ENCODE data around the gene ANKFY1. TPM values are rescaled to one million over a fixed set of nuclear protein-coding genes. Genes with fewer than 3 reads are reported as not detected.
A peak's percentile ranks its signal among the peaks of the same experiment; 100 is the strongest.

Gene ANKFY1, protein sequence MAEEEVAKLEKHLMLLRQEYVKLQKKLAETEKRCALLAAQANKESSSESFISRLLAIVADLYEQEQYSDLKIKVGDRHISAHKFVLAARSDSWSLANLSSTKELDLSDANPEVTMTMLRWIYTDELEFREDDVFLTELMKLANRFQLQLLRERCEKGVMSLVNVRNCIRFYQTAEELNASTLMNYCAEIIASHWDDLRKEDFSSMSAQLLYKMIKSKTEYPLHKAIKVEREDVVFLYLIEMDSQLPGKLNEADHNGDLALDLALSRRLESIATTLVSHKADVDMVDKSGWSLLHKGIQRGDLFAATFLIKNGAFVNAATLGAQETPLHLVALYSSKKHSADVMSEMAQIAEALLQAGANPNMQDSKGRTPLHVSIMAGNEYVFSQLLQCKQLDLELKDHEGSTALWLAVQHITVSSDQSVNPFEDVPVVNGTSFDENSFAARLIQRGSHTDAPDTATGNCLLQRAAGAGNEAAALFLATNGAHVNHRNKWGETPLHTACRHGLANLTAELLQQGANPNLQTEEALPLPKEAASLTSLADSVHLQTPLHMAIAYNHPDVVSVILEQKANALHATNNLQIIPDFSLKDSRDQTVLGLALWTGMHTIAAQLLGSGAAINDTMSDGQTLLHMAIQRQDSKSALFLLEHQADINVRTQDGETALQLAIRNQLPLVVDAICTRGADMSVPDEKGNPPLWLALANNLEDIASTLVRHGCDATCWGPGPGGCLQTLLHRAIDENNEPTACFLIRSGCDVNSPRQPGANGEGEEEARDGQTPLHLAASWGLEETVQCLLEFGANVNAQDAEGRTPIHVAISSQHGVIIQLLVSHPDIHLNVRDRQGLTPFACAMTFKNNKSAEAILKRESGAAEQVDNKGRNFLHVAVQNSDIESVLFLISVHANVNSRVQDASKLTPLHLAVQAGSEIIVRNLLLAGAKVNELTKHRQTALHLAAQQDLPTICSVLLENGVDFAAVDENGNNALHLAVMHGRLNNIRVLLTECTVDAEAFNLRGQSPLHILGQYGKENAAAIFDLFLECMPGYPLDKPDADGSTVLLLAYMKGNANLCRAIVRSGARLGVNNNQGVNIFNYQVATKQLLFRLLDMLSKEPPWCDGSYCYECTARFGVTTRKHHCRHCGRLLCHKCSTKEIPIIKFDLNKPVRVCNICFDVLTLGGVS
- total RNA-seq (2021; ENCODE audit: unreplicated experiment) (38.9 TPM), Bru-seq, nascent RNA (percentile 67 among the genes with signal in this experiment), BruChase-seq, experiment 1, labeled RNA remaining after a 6-hour chase (percentile 75 among the genes with signal in this experiment), BruChase-seq, experiment 2, labeled RNA remaining after a 2-hour chase (percentile 72 among the genes with signal in this experiment)
- 15.0 and 16.4 TPM in 2 replicates for polyA plus RNA-seq (2012)
- long read RNA-seq, full-length matches to known transcripts, result 1 of 22 reads
- long read RNA-seq, partial matches to known transcripts, result 4 of 22 reads
- long read RNA-seq, other reads (novel, unspliced or antisense), result 17 of 22 reads

DNA sequence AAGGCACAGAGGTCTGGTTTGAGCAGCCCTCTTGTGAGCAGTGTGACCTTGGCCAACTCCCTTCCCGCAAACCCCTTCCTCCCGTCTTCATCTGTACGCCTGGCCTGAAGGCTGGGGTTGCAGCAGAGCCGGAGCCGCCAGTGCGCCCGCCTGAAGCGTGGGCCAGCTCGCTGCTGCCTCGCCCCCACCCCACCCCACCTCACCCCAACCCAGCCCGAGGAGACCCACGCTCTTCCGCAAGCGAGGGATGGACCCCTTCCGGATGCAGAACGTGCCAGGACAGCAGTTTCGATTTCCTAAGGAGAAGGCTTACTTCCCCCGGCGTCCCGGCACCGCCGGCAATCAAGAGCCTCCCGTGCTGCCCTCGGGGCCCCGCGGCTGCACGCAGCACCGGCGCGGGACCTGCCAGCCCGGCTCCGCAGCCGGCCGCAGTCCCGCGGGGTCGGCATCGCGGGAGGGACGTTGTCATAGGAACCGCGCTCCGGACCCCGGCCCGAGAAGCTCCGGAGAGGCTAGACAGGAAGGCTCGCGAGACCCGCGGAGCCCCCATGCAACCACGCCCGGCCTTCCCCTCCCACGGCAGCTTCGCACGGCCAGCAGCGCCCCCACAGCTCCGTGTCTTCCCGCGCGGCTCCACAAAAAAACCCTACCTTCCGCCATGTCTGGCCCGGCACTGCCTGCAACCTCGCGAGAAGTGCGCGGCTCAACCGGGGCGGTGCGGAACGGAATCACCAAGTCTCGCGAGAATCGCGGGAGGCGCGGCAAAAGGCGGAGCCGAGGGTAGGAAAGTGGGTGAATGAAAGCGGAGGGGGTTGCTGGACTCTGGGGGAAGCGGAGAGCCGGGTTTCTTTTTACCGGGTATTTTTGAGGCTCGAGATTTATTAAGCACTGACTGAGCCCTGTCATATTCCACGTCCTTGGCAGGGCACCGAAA, at the start of gene ANKFY1:
ANKFY1 (minus strand) TSS at position 698 of the 934 bp plus-strand sequence; CDS start at position 660, 38 bp downstream.
- peaks cover 5 to 21% of the 10 kb centered on the region in 2 experiments; a peak in 3 of 4 replicates for H3K4me1 ChIP-seq (ENCODE audit: control insufficient read depth in 1 of 2, insufficient read depth in 2 of 2, low read length in 2 of 2)
- H3K9ac ChIP-seq (ENCODE audit: low read length), result peak within 1 kb of the TSS; percentile 92
- peaks cover 6 to 10% of the 10 kb centered on the region in 2 experiments; a peak in 1 of 4 replicates for H3K9me3 ChIP-seq (ENCODE audit: control insufficient read depth in 1 of 2, insufficient read depth in 1 of 2, low read depth in 1 of 2, low read length in 2 of 2)
- H4K20me1 ChIP-seq (ENCODE audit: insufficient read depth), result peaks cover 3% of the 10 kb centered on the region; the same call in 1 of the 2 replicates
- peak within 1 kb of the TSS; percentile 83 for H3K27ac ChIP-seq (ENCODE audit: low read depth, low read length)
- peaks cover under 1 to 19% of the 10 kb centered on the region in 2 experiments; a peak in 2 of 4 replicates for H3K36me3 ChIP-seq (ENCODE audit: control insufficient read depth in 1 of 2, insufficient read depth in 2 of 2, low read length in 2 of 2)
- H3K4me2 ChIP-seq (ENCODE audit: low read length), result peak within 1 kb of the TSS; percentile 88
- H3K27me3 ChIP-seq (ENCODE audit: insufficient read depth, low read length), result no peaks in the 10 kb centered on the region
- RAD21 ChIA-PET (ENCODE audit: low non-redundant PET in 1 of 2, low total read pairs in 2 of 2, uncharacterized antibody in 2 of 2, unreplicated experiment in 2 of 2), result no interaction called here
- no peaks in the 10 kb centered on the region for H3K9me2 ChIP-seq (ENCODE audit: insufficient read depth)
- no TSS peak for BruUV-seq (replicated peaks)
- POLR2A ChIA-PET, result no interaction called here
- H3K79me2 ChIP-seq (ENCODE audit: insufficient read depth, low read length), result peaks cover 53% of the 10 kb centered on the region
- H2AFZ ChIP-seq (ENCODE audit: low read depth, low read length, poor library complexity, severe bottlenecking), result peak within 1 kb of the TSS; percentile 81
- H3K4me3 ChIP-seq (replicated peaks in 1 of 2; ENCODE audit: low read depth in 1 of 2, low read length in 2 of 2), result peak within 1 kb of the TSS; percentile 90 to 96
- CTCF ChIA-PET, result interaction anchor here (0.9 to 1.5 kb wide), 2 partner anchors 12 to 14 kb away, joined by 3 to 4 read pairs; no protein-coding TSS in a partner anchor
- ATAC-seq, result peak; percentile 98
- DNase-seq (ENCODE audit: low read depth, low spot score), result peak; percentile 82
- intact Hi-C loops (cut with micrococcal nuclease), result no loop called here
- TF ChIP-seq, protein P1, sequence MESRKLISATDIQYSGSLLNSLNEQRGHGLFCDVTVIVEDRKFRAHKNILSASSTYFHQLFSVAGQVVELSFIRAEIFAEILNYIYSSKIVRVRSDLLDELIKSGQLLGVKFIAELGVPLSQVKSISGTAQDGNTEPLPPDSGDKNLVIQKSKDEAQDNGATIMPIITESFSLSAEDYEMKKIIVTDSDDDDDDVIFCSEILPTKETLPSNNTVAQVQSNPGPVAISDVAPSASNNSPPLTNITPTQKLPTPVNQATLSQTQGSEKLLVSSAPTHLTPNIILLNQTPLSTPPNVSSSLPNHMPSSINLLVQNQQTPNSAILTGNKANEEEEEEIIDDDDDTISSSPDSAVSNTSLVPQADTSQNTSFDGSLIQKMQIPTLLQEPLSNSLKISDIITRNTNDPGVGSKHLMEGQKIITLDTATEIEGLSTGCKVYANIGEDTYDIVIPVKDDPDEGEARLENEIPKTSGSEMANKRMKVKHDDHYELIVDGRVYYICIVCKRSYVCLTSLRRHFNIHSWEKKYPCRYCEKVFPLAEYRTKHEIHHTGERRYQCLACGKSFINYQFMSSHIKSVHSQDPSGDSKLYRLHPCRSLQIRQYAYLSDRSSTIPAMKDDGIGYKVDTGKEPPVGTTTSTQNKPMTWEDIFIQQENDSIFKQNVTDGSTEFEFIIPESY (IDR thresholded peaks at IDR 0.05; ENCODE audit: extremely low read depth, insufficient replicate concordance, low read length), result peak; percentile 100
- TF ChIP-seq SP1 (IDR thresholded peaks at IDR 0.05; ENCODE audit: low read depth), result peak; percentile 43; the same call in 1 of the 2 replicates
- TF ChIP-seq FOSL1 (IDR thresholded peaks at IDR 0.05; ENCODE audit: low read depth), result no peak
- TF ChIP-seq ZFX (IDR thresholded peaks at IDR 0.05), result no peak
- TF ChIP-seq, protein P2, sequence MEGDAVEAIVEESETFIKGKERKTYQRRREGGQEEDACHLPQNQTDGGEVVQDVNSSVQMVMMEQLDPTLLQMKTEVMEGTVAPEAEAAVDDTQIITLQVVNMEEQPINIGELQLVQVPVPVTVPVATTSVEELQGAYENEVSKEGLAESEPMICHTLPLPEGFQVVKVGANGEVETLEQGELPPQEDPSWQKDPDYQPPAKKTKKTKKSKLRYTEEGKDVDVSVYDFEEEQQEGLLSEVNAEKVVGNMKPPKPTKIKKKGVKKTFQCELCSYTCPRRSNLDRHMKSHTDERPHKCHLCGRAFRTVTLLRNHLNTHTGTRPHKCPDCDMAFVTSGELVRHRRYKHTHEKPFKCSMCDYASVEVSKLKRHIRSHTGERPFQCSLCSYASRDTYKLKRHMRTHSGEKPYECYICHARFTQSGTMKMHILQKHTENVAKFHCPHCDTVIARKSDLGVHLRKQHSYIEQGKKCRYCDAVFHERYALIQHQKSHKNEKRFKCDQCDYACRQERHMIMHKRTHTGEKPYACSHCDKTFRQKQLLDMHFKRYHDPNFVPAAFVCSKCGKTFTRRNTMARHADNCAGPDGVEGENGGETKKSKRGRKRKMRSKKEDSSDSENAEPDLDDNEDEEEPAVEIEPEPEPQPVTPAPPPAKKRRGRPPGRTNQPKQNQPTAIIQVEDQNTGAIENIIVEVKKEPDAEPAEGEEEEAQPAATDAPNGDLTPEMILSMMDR (IDR thresholded peaks at IDR 0.05 in 2 of 3, conservative IDR thresholded peaks at IDR 0.05 in 1 of 3; ENCODE audit: borderline replicate concordance in 1 of 3, insufficient read depth in 1 of 3, low read depth in 2 of 3, low read length in 2 of 3), result no peak
- no peak for TF ChIP-seq SRF (IDR thresholded peaks at IDR 0.05; ENCODE audit: low read depth)
- TF ChIP-seq POLR2A (IDR thresholded peaks at IDR 0.05; ENCODE audit: borderline replicate concordance, extremely low read depth, insufficient read depth, insufficient read length), result peak; percentile 64
- TF ChIP-seq ATF3 (IDR thresholded peaks at IDR 0.05), result no peak
- 0 out of 2 replicates have a peak, but pooled peaks have one; percentile 4 for TF ChIP-seq RAD21 (IDR thresholded peaks at IDR 0.05; ENCODE audit: low read depth)
- TF ChIP-seq, protein P3, sequence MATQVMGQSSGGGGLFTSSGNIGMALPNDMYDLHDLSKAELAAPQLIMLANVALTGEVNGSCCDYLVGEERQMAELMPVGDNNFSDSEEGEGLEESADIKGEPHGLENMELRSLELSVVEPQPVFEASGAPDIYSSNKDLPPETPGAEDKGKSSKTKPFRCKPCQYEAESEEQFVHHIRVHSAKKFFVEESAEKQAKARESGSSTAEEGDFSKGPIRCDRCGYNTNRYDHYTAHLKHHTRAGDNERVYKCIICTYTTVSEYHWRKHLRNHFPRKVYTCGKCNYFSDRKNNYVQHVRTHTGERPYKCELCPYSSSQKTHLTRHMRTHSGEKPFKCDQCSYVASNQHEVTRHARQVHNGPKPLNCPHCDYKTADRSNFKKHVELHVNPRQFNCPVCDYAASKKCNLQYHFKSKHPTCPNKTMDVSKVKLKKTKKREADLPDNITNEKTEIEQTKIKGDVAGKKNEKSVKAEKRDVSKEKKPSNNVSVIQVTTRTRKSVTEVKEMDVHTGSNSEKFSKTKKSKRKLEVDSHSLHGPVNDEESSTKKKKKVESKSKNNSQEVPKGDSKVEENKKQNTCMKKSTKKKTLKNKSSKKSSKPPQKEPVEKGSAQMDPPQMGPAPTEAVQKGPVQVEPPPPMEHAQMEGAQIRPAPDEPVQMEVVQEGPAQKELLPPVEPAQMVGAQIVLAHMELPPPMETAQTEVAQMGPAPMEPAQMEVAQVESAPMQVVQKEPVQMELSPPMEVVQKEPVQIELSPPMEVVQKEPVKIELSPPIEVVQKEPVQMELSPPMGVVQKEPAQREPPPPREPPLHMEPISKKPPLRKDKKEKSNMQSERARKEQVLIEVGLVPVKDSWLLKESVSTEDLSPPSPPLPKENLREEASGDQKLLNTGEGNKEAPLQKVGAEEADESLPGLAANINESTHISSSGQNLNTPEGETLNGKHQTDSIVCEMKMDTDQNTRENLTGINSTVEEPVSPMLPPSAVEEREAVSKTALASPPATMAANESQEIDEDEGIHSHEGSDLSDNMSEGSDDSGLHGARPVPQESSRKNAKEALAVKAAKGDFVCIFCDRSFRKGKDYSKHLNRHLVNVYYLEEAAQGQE (IDR thresholded peaks at IDR 0.05; ENCODE audit: low read depth), result no peak

Measured in HCT116 (cell line).